SK-N-SH treated with all-trans-retinoic acid at 6 μM for 48 hours (cell line): ENCODE data around the gene WNK2.

Experiments
- ATAC-seq: fragments of 200-7000 bp; cut with Tn5 transposase; 3 replicates; pipeline ENCODE4 v1.9.1; 2020; ENCODE audit warnings: mild to moderate bottlenecking, moderate library complexity
- BACH2 ChIP-seq: fragments of 250-450 bp; sonication (Bioruptor Pico); IDR thresholded peaks from 2 replicates; pipeline ENCODE4 v1.9.0; 2021; ENCODE audit warnings: mild to moderate bottlenecking, borderline replicate concordance
- CSDC2 ChIP-seq: fragments of 250-450 bp; sonication (Bioruptor Pico); IDR thresholded peaks from 2 replicates; pipeline ENCODE4 v1.5.0; 2020; ENCODE audit warnings: mild to moderate bottlenecking, moderate library complexity
- ESRRG ChIP-seq: fragments of 250-450 bp; sonication (Bioruptor Pico); IDR thresholded peaks from 2 replicates; pipeline ENCODE4 v1.6.1; 2021; ENCODE audit warnings: mild to moderate bottlenecking
- GLIS3 ChIP-seq: fragments of 250-450 bp; sonication (Bioruptor Pico); IDR thresholded peaks from 2 replicates; pipeline ENCODE4 v1.5.0; 2020; ENCODE audit warnings: mild to moderate bottlenecking, moderate library complexity
- ISL1 ChIP-seq: fragments of 250-450 bp; sonication (Bioruptor Pico); IDR thresholded peaks from 2 replicates; pipeline ENCODE4 v2.1.2; 2022; ENCODE audit warnings: mild to moderate bottlenecking, moderate library complexity
- OSR1 ChIP-seq: fragments of 250-450 bp; sonication (Bioruptor Pico); IDR thresholded peaks from 2 replicates; pipeline ENCODE4 v1.8.0; 2022; ENCODE audit warnings: moderate library complexity, mild to moderate bottlenecking, inconsistent platforms
- PPARA ChIP-seq: fragments of 250-450 bp; sonication (Bioruptor Pico); IDR thresholded peaks from 2 replicates; pipeline ENCODE4 v1.5.0; 2020; ENCODE audit warnings: mild to moderate bottlenecking, borderline replicate concordance
- RARB ChIP-seq: fragments of 250-450 bp; sonication (Bioruptor Pico); IDR thresholded peaks from 2 replicates; pipeline ENCODE4 v1.8.0; 2021; ENCODE audit warnings: mild to moderate bottlenecking, moderate library complexity
- TCF4 ChIP-seq: fragments of 250-450 bp; sonication (Bioruptor Pico); IDR thresholded peaks from 2 replicates; pipeline ENCODE4 v1.8.0; 2021; ENCODE audit warnings: mild to moderate bottlenecking, moderate library complexity, borderline replicate concordance
- TOX ChIP-seq: fragments of 250-450 bp; sonication (Bioruptor Pico); IDR thresholded peaks from 2 replicates; pipeline ENCODE4 v1.8.0; 2021; ENCODE audit warnings: mild to moderate bottlenecking, moderate library complexity, borderline replicate concordance
- ZC3H10 ChIP-seq: fragments of 250-450 bp; sonication (Bioruptor Pico); IDR thresholded peaks from 2 replicates; pipeline ENCODE4 v1.5.1; 2021; ENCODE audit warnings: mild to moderate bottlenecking, moderate library complexity
- ZFP3 ChIP-seq: fragments of 250-450 bp; sonication (Bioruptor Pico); IDR thresholded peaks from 2 replicates; pipeline ENCODE4 v1.5.0; 2020; ENCODE audit warnings: mild to moderate bottlenecking, moderate library complexity
- ZFP30 ChIP-seq: fragments of 450-650 bp; formaldehyde crosslinking; IDR thresholded peaks from 2 replicates; pipeline ENCODE4 v1.5.0; 2022; ENCODE audit warnings: mild to moderate bottlenecking, moderate library complexity
- ZNF565 ChIP-seq: fragments of 450-650 bp; formaldehyde crosslinking; conservative IDR thresholded peaks from 2 replicates; pipeline ENCODE4 v1.5.0; 2020; ENCODE audit warnings: low read depth, mild to moderate bottlenecking, moderate library complexity
- ZNF8 ChIP-seq: fragments of 450-650 bp; formaldehyde crosslinking; IDR thresholded peaks from 2 replicates; pipeline ENCODE4 v1.5.0; 2020; ENCODE audit warnings: mild to moderate bottlenecking, moderate library complexity
- TF ChIP-seq, protein P1 (sequence below): fragments of 250-450 bp; sonication (Bioruptor Pico); IDR thresholded peaks from 2 replicates; pipeline ENCODE4 v1.5.0; 2020; ENCODE audit warnings: mild to moderate bottlenecking, moderate library complexity
- TF ChIP-seq, protein P2 (sequence below): fragments of 250-450 bp; sonication (Bioruptor Pico); IDR thresholded peaks from 2 replicates; pipeline ENCODE4 v1.8.0; 2021; ENCODE audit warnings: low read depth, mild to moderate bottlenecking, moderate library complexity, borderline replicate concordance
- TF ChIP-seq, protein P3 (sequence below): fragments of 250-450 bp; sonication (Bioruptor Pico); IDR thresholded peaks from 2 replicates; pipeline ENCODE4 v1.5.1; 2021; ENCODE audit warnings: mild to moderate bottlenecking, moderate library complexity
- TF ChIP-seq, protein P4 (sequence below): fragments of 250-450 bp; sonication (Bioruptor Pico); IDR thresholded peaks from 2 replicates; pipeline ENCODE4 v1.8.0; 2020; ENCODE audit warnings: mild to moderate bottlenecking, moderate library complexity, borderline replicate concordance

WNK2 gene

DNA sequence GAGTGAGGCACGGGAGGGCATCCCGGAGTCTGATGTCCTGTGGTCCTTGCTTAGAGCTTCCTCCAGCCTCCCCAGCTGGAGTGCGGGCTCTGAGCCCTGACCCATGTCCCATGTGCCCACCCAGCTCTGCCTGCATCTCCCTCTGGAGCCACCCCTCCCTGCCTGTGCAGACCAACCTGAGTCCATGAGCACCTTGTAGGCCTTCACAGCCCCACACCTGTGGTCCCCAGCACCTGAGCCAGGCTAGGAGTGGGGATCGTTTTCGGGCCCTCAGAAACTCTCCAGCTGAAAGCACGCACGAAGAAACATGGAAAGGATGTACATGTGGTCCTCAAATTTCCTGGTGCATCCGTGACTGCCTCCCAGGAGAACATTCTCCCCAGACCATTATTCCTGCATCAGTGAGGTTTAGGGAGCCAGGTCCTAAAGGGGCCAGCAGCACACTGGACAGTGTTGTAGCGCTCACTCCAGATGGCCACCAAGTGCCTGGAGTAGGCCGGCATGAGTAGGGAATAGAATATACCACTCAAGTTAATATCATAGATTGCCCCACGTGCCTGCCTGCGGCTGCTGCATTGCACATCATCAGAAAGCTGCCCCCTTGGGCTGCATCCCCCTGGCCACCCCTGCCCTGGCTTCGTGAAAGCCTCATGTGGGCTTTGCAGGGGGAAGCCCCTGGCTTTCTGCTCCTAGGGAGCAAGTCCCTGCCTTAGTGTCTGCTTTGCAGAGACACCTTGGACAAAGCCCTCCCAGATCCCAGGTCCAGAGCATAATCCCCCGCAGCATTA, 80.6 kb downstream of the WNK2 start:
- no peak for ATAC-seq
- TF ChIP-seq BACH2 (CRISPR knock-in tag) (no peak), ZFP3 (CRISPR knock-in tag) (no peak), ZNF565 (no peak), TOX (CRISPR knock-in tag) (no peak), ESRRG (CRISPR knock-in tag) (no peak), TCF4 (no peak), OSR1 (no peak), ZNF8 (CRISPR knock-in tag) (no peak), ZC3H10 (CRISPR knock-in tag) (no peak), ZFP30 (CRISPR knock-in tag) (no peak), ISL1 (CRISPR knock-in tag) (no peak), RARB (CRISPR knock-in tag) (no peak), CSDC2 (CRISPR knock-in tag) (no peak)
- TF ChIP-seq, protein P1, sequence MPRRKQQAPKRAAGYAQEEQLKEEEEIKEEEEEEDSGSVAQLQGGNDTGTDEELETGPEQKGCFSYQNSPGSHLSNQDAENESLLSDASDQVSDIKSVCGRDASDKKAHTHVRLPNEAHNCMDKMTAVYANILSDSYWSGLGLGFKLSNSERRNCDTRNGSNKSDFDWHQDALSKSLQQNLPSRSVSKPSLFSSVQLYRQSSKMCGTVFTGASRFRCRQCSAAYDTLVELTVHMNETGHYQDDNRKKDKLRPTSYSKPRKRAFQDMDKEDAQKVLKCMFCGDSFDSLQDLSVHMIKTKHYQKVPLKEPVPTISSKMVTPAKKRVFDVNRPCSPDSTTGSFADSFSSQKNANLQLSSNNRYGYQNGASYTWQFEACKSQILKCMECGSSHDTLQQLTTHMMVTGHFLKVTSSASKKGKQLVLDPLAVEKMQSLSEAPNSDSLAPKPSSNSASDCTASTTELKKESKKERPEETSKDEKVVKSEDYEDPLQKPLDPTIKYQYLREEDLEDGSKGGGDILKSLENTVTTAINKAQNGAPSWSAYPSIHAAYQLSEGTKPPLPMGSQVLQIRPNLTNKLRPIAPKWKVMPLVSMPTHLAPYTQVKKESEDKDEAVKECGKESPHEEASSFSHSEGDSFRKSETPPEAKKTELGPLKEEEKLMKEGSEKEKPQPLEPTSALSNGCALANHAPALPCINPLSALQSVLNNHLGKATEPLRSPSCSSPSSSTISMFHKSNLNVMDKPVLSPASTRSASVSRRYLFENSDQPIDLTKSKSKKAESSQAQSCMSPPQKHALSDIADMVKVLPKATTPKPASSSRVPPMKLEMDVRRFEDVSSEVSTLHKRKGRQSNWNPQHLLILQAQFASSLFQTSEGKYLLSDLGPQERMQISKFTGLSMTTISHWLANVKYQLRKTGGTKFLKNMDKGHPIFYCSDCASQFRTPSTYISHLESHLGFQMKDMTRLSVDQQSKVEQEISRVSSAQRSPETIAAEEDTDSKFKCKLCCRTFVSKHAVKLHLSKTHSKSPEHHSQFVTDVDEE (CRISPR knock-in tag), result no peak
- TF ChIP-seq, protein P2, sequence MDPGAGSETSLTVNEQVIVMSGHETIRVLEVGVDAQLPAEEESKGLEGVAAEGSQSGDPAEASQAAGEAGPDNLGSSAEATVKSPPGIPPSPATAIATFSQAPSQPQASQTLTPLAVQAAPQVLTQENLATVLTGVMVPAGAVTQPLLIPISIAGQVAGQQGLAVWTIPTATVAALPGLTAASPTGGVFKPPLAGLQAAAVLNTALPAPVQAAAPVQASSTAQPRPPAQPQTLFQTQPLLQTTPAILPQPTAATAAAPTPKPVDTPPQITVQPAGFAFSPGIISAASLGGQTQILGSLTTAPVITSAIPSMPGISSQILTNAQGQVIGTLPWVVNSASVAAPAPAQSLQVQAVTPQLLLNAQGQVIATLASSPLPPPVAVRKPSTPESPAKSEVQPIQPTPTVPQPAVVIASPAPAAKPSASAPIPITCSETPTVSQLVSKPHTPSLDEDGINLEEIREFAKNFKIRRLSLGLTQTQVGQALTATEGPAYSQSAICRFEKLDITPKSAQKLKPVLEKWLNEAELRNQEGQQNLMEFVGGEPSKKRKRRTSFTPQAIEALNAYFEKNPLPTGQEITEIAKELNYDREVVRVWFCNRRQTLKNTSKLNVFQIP (CRISPR knock-in tag), result no peak

DNA sequence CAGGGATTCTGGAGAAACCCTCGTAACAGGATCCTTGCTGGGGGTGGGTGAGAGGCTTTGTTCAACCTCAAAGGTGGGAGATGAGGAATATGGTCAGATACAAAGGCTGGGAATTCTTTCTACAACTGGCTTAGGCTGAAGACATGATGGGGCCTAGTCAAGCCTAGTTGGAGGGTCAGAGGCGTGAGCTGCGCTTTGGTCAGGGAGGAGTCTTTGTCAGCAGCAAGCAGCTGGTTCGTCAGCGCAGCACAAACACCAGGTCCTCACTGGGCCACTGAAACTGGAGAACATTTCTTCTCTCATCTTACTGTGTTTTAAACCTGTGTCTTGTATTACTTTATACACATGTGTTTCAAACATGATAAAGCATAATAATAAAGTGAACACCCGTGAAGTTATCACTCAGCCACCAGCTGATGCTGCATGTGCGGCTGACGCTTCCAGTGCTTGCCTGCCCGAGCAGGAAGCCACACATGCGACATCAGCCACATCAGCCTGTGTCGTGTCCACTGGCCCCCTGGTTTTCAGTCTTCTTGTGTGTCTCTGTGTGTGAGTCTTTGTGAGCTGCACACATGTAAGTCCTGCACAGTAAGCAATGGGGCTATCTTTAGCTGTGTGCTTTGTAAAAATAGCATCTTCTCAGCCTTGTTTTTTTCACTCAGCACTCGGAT, 81.5 kb downstream of the WNK2 start:
- ATAC-seq, result no peak
- TF ChIP-seq ZNF565, result no peak
- TF ChIP-seq ZFP30 (CRISPR knock-in tag), result no peak
- TF ChIP-seq OSR1, result no peak
- TF ChIP-seq, protein P2 (CRISPR knock-in tag), result no peak
- TF ChIP-seq, protein P3, sequence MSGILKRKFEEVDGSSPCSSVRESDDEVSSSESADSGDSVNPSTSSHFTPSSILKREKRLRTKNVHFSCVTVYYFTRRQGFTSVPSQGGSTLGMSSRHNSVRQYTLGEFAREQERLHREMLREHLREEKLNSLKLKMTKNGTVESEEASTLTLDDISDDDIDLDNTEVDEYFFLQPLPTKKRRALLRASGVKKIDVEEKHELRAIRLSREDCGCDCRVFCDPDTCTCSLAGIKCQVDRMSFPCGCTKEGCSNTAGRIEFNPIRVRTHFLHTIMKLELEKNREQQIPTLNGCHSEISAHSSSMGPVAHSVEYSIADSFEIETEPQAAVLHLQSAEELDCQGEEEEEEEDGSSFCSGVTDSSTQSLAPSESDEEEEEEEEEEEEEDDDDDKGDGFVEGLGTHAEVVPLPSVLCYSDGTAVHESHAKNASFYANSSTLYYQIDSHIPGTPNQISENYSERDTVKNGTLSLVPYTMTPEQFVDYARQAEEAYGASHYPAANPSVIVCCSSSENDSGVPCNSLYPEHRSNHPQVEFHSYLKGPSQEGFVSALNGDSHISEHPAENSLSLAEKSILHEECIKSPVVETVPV (CRISPR knock-in tag), result no peak
- no peak for TF ChIP-seq ISL1 (CRISPR knock-in tag)
- no peak for TF ChIP-seq TCF4
- no peak for TF ChIP-seq ZFP3 (CRISPR knock-in tag)
- no peak for TF ChIP-seq ZC3H10 (CRISPR knock-in tag)
- TF ChIP-seq, protein P4, sequence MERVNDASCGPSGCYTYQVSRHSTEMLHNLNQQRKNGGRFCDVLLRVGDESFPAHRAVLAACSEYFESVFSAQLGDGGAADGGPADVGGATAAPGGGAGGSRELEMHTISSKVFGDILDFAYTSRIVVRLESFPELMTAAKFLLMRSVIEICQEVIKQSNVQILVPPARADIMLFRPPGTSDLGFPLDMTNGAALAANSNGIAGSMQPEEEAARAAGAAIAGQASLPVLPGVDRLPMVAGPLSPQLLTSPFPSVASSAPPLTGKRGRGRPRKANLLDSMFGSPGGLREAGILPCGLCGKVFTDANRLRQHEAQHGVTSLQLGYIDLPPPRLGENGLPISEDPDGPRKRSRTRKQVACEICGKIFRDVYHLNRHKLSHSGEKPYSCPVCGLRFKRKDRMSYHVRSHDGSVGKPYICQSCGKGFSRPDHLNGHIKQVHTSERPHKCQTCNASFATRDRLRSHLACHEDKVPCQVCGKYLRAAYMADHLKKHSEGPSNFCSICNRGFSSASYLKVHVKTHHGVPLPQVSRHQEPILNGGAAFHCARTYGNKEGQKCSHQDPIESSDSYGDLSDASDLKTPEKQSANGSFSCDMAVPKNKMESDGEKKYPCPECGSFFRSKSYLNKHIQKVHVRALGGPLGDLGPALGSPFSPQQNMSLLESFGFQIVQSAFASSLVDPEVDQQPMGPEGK (CRISPR knock-in tag), result no peak
- no peak for TF ChIP-seq PPARA
- no peak for TF ChIP-seq ESRRG (CRISPR knock-in tag)

DNA sequence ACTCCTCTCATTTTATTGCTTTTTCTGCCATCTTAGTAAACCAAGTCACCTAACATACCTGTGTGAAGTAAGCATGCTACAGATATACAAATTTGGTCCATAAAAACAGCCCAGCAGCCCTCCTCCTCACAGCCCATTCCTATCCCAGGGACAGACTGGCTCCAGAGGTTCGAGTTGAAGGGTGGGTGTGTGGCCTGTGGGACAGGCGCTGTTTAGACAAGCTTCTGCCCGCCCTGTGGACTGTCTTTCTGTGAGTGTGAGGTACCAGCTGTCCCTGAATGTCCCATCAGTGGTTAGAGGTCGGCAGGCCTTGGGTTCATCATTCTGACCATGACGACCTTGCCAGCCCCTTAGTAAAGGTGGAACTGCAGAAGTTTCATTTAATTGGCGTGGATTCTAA, 82.0 kb downstream of the WNK2 start:
- TF ChIP-seq ESRRG (CRISPR knock-in tag) (no peak), BACH2 (CRISPR knock-in tag) (no peak), GLIS3 (CRISPR knock-in tag) (no peak), OSR1 (no peak)
- ATAC-seq, result no peak
